OCI-M1 (cell line): ENCODE results near the gene SIX2.

Experiments used
- DNase-seq: peaks from one replicate; lab custom pipeline; 2025; lab: John Stamatoyannopoulos, UW

SIX2 gene

GRCh38 chr2:45018023-45018422 is 8.8 kb upstream of the SIX2 start:
- no peak for DNase-seq

GRCh38 chr2:45014831-45015230 is 5.6 kb upstream of the SIX2 start:
- no peak for DNase-seq

GRCh38 chr2:45014016-45014702 is 4.9 kb upstream of the SIX2 start:
- no peak for DNase-seq

GRCh38 chr2:45013229-45014015 is 4.2 kb upstream of the SIX2 start:
- no peak for DNase-seq

- no peak for DNase-seq
Observed at GRCh38 chr2:45012733-45013132, 3.5 kb upstream of the SIX2 start.

GRCh38 chr2:45011621-45012602 is 2.7 kb upstream of the SIX2 start:
- DNase-seq = no peak

GRCh38 chr2:45011121-45011520 is 1.9 kb upstream of the SIX2 start:
- no peak for DNase-seq

GRCh38 chr2:45010702-45011012 is 1.4 kb upstream of the SIX2 start:
- DNase-seq = no peak

GRCh38 chr2:45009928-45010701 is 863 bp upstream of the SIX2 start:
- no peak for DNase-seq

- DNase-seq = no peak
Observed at GRCh38 chr2:45008296-45009129, 739 bp downstream of the SIX2 start.

GRCh38 chr2:45007961-45008295 is 1.3 kb downstream of the SIX2 start:
- DNase-seq = no peak

GRCh38 chr2:45006942-45007287 is 2.3 kb downstream of the SIX2 start:
- DNase-seq = no peak

- DNase-seq = no peak
Observed at GRCh38 chr2:45006041-45006941, 3.0 kb downstream of the SIX2 start.

- no peak for DNase-seq
Observed at GRCh38 chr2:45005261-45006002, 3.8 kb downstream of the SIX2 start.

GRCh38 chr2:45004562-45005191 is 4.6 kb downstream of the SIX2 start:
- no peak for DNase-seq

- DNase-seq = no peak
Observed at GRCh38 chr2:45003579-45004551, 5.4 kb downstream of the SIX2 start.

GRCh38 chr2:45002686-45003085 is 6.6 kb downstream of the SIX2 start:
- DNase-seq = no peak
